HG03575 (cell line): ENCODE data around the gene ITGB8.

Source experiments
- ATAC-seq: cut with Tn5 transposase; IDR thresholded peaks from one replicate; pipeline ENCODE4 v1.9.1; 2021; ENCODE audit not compliant: unreplicated experiment, insufficient number of reproducible peaks, low FRiP score; ENCODE audit errors: extremely low read depth

The ITGB8 gene

GRCh38 chr7:20306180-20306946, 24.3 kb upstream of the ITGB8 start:
- no peak for ATAC-seq

DNA sequence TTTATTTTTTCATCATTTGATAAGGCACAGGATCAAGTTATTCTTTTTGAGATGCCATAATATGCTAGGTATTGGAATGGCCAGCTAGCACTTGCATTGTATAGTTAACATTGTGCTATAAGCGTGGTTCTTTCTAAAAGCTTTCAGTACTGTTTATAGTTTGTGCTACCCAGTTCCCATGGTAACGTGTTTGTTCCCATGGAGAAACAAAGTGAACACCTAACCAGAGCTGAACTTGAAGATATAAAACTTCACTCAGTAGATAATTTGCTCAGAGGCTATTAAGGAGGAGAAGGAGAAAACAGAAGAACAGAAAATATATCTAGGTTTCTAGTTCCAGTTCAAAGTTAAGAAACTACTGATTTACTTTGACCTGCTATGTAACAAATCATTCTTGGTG, 23.6 kb upstream of the ITGB8 start:
- peak; percentile 54 for ATAC-seq

GRCh38 chr7:20307901-20308300, 22.8 kb upstream of the ITGB8 start:
- ATAC-seq = no peak

DNA sequence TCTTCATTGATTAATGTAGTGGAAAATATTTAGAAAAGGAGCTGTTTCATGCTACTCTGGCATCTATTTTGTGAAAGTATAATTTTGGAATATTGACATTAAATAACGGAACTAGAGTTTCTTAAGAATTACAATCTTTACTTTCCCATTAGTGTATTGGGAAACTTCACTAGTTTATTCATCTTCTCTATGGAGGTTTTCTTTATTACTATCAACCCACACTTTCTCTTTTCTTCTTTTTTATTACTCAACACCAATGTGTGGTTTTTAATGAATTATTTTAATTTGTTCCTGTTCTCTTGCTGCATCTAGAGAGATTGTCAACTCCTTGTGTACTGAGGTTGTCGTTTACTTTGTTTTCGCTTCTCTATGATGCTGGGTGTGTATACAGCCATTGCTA, 20.4 kb upstream of the ITGB8 start:
- no peak for ATAC-seq

GRCh38 chr7:20310963-20311742, 19.5 kb upstream of the ITGB8 start:
- no peak for ATAC-seq

GRCh38 chr7:20311743-20312042, 19.0 kb upstream of the ITGB8 start:
- ATAC-seq = no peak

- ATAC-seq = no peak
Observed at GRCh38 chr7:20312562-20312961, 18.1 kb upstream of the ITGB8 start.

DNA sequence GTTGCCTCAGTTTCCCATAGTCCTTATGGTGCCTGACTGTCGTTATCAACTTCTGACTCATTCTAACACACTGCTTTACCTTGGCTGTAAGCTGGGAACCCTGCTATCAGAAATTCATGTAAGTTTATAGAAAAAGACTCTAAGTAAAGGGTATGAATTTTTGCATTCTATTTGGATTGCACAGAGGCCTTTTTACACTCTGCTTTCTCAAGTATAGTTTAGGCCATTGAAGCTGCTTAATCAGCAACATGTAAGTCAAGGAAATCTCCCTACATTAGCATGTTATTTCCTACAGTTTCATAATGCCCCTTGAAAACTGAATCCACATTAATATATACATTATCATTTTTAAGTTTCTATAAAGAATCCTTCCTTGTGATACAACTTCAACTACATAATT, 17.1 kb upstream of the ITGB8 start:
- ATAC-seq = no peak

DNA sequence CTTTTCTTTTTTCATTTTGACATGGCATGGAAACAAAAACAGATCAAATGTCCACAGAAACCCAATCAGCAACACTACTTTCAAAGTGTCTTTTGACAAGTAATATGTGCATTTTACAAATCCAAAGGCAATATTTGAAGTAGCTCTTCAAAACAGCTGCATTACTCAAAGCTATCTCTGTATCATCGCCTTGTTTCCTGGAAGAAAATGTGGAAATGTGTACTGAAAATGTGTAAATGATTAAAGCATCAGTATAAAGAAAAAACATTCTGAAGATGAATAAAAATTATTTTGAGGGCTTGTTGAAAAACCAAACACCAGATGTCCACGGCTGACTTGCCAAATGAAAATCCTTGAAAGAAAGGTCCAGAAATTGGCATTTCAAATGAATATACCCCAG, 16.5 kb upstream of the ITGB8 start:
- ATAC-seq = no peak

GRCh38 chr7:20316706-20317105, 14.0 kb upstream of the ITGB8 start:
- ATAC-seq = no peak

DNA sequence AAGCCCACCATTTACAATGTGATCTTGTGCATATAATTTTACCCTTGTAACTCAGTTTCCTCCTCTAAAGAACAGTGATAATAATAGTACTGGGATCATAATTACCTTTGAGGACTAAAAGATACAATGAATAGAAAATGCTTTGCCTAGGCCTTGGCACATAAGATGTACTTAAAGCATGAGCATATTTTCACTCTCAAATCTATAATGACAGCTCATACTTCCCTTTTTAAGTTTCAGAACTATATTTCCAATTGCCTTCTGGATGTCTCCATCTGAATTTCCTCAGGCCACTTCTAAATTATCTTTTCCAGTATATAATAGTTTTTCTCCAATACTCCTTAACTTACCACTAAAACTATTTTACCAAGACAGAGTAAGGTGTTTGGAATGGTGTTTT, 13.3 kb upstream of the ITGB8 start:
- ATAC-seq = no peak

DNA sequence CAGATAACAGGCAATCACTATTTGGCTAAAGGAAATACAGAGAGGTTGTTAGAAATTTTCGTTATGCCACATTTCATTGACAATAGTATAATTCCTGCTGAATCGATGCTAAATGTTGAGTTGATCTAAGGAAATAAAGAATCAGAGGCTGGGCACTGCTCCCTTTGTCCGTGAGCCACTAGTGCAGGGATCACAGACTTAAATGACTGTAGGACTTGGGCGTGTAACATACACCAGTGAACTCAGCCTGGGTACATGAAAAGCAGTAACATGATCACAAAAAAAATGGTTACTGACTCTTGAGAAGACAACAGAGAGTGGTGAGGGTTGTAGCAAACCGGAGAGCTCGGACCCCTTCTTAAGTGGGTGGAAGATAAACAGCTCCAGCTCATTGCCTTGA, 11.8 kb upstream of the ITGB8 start:
- no peak for ATAC-seq

DNA sequence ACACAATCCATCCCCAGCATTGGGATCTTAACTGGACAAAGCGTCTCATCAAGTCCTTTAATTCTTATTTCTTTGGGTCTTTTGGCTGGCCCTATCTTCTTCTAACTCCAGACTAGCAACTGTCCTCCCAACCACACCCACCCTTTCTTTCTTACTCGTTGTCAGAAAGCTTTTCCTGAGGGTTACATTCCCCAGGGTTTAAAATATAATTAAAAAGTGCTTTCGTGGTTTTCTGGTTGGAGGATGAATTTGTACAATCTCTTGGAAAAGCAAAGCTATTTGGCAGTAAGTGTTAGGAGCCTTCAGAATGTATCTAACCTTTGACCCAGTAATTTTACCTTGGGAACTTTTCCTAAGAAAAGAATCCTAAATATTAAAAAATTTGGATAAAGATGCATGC, 10.4 kb upstream of the ITGB8 start:
- no peak for ATAC-seq

- no peak for ATAC-seq
Observed at GRCh38 chr7:20320786-20321185, 9.9 kb upstream of the ITGB8 start.

DNA sequence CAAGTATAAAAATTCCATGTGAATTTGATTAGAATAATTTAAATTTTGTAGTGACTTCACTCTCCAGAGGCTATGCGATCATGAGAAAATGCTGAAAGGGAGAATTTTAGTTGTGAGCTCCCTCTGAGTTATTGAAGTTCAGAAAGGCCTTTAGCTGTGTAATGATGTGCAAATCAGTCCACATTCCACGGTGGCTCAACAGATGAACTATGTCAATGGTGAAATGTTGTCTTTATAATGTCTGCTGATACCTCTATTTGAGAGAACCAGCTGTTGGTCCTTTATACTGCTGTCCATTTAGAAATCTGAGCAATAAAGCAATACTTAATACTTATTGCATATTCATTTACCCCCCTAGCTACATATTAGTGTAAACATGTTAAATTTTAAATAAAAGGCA, 7.1 kb upstream of the ITGB8 start:
- ATAC-seq = no peak

GRCh38 chr7:20326342-20326741, 4.4 kb upstream of the ITGB8 start:
- no peak for ATAC-seq

DNA sequence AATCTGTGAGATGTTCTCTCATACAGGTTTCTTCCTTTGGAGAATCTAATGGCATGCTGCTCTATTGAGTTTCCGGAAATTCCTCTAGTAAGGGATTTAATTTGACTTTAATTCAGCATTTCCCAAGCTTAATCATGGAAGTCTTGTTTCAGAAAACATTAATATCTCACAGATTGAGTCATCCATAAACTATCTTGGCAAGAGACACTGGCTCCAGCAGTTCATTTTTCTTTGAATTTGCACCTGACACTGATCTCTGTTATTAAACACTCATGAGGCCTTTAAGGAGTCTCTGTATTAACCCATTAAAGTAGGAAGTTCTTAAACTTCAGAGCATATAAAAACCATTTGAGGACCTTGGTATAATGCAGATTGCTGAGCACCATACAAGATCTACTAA, 3.6 kb upstream of the ITGB8 start:
- ATAC-seq = no peak

DNA sequence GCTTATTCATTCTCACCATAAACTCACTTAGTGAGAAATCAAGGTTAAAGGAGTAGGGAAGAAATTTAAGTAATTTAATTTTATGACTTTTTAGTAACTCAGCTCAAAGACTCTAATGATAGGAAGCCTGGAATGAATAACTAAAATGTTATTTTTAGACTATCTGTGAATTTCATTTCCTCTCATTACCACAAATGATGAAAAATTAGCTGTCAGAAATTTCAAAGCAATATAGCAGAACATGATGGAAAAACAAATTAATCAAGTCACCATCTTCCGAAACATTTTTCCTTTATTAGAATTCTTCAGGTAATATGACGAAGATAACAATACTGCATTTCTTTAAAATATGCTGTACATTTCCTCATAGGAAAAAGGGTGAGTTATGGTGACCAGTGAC, 2.7 kb upstream of the ITGB8 start:
- no peak for ATAC-seq

DNA sequence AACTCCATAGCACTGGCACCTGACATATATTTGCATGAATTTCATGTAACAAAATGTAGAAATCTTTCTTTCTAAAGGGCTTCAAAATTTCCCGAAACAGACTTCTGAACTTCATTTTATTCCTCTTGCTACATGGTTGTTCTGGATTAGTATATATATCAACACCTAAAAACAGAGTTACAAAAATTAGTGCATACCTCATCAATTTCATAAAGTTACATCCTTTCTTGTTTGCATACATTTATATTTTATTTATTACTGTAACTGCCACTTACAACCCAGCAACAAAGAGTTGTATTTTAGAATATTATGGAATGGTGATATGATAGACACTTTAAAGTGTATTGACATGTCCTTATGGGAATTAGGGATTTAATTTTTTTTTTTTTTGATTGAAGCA, 2.0 kb upstream of the ITGB8 start:
- ATAC-seq = no peak

DNA sequence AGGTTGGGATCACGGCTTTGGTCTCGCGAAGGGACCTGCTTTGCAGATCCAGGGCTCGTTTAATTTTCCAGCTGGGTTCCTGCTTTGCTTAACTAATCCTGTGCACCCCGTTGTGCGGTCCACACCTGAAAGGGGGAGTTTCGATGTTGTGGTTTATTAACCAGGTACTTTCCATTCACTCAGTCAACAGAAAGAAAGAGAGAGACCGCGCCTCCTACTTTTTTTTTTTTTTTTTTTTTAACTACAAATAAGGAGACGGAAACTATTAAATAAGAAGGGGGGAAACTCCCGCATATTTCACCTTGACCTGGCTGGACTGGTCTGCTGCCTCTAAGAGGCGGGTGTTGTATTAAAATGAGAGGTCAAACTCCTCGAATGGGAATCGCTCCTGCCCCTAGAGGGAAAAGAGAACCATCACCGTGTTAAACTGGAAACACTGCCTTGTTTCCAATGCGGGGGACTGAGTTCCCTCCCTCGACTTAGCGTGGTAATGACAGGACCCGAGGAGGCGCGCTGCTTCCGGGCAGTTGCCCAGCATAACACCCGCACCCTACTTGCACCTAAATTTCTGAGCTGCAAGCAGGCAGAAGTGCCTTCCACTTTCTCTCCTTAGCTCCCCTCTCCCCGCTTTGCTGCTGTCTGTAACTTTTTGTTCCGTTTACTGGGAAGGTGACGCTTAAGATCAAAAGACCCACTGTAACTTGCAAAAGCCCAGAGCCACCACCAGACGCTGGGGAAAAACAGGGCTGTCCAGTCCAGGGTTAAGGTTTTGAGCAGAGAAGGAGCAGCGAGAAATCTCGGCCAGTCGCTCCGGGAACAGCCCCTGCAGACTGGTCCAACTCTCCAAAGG, 1.1 kb upstream of the ITGB8 start:
- ATAC-seq = peak; percentile 36
